Mucosa of rectum (tissue), 2 donors: ENCODE results near the gene HSPA4.

Experiments used
- H3K27ac ChIP-seq, 2 donors: one replicate each; pipeline ENCODE4 v1.7.0; 2013; ENCODE audit warnings: inconsistent platforms in 2 of 2, low read depth in 2 of 2, low read length in 2 of 2
- H3K27me3 ChIP-seq, 2 donors: one replicate each; pipeline ENCODE4 v1.7.0; 2013; ENCODE audit warnings: low read length in 2 of 2; ENCODE audit not compliant: control insufficient read depth in 2 of 2, insufficient read depth in 2 of 2
- H3K36me3 ChIP-seq, 2 donors: one replicate each; pipeline ENCODE4 v1.7.0; 2013; ENCODE audit warnings: low read length in 2 of 2; ENCODE audit not compliant: control insufficient read depth in 2 of 2, insufficient read depth in 2 of 2
- H3K4me1 ChIP-seq, 2 donors: one replicate each; pipeline ENCODE4 v1.7.0; 2013; ENCODE audit warnings: low read length in 2 of 2, mild to moderate bottlenecking in 1 of 2; ENCODE audit not compliant: control insufficient read depth in 2 of 2, insufficient read depth in 2 of 2
- H3K4me3 ChIP-seq, 2 donors: one replicate each; pipeline ENCODE4 v1.7.0; 2013; ENCODE audit warnings: low read length in 2 of 2
- H3K9ac ChIP-seq, 2 donors: one replicate each; pipeline ENCODE4 v1.7.0; 2013; ENCODE audit warnings: low read length in 2 of 2, low read depth in 1 of 2, mild to moderate bottlenecking in 1 of 2
- H3K9me3 ChIP-seq, 2 donors: one replicate each; pipeline ENCODE4 v1.7.0; 2013; ENCODE audit warnings: low read length in 2 of 2; ENCODE audit not compliant: control insufficient read depth in 2 of 2
- donor health status: healthy.
- donor health status: Normal muscosa, but diverticular disease.

HSPA4 gene

GRCh38 chr5:133119233-133119711 is 67.5 kb downstream of the HSPA4 start:
- Histone ChIP-seq H3K4me1 (peaks cover 8 to 16% of the 10 kb centered on the region in 2 donors), H3K27me3 (no peaks in the 10 kb centered on the region), H3K9ac (no peak overlapping the region), H3K4me3 (no peak overlapping the region), H3K36me3 (no peaks in the 10 kb centered on the region), H3K27ac (no peak overlapping the region), H3K9me3 (no peaks in the 10 kb centered on the region)

- Histone ChIP-seq H3K36me3 (no peaks in the 10 kb centered on the region), H3K9ac (no peak overlapping the region), H3K4me1 (peaks cover 8 to 16% of the 10 kb centered on the region in 2 donors), H3K27ac (no peak overlapping the region), H3K27me3 (no peaks in the 10 kb centered on the region), H3K4me3 (no peak overlapping the region), H3K9me3 (no peaks in the 10 kb centered on the region)
Observed at GRCh38 chr5:133120156-133120750, 68.4 kb downstream of the HSPA4 start.

GRCh38 chr5:133121080-133121479 is 69.3 kb downstream of the HSPA4 start:
- Histone ChIP-seq H3K9me3 (no peaks in the 10 kb centered on the region), H3K9ac (peak overlapping the region in 1 of 2 donors; percentile 19), H3K27ac (peak overlapping the region in 1 of 2 donors; percentile 25), H3K4me3 (no peak overlapping the region), H3K27me3 (no peaks in the 10 kb centered on the region), H3K4me1 (peaks cover 8 to 16% of the 10 kb centered on the region in 2 donors), H3K36me3 (no peaks in the 10 kb centered on the region)

GRCh38 chr5:133121611-133122150 is 69.9 kb downstream of the HSPA4 start:
- Histone ChIP-seq H3K27ac (no peak overlapping the region), H3K36me3 (no peaks in the 10 kb centered on the region), H3K9me3 (no peaks in the 10 kb centered on the region), H3K9ac (no peak overlapping the region), H3K4me1 (peaks cover 8 to 16% of the 10 kb centered on the region in 2 donors), H3K4me3 (no peak overlapping the region), H3K27me3 (no peaks in the 10 kb centered on the region)

GRCh38 chr5:133122711-133123110 is 70.9 kb downstream of the HSPA4 start:
- Histone ChIP-seq H3K27me3 (no peaks in the 10 kb centered on the region), H3K4me1 (peaks cover 8 to 16% of the 10 kb centered on the region in 2 donors), H3K36me3 (no peaks in the 10 kb centered on the region), H3K27ac (no peak overlapping the region), H3K9me3 (no peaks in the 10 kb centered on the region), H3K4me3 (no peak overlapping the region), H3K9ac (no peak overlapping the region)

- peaks cover 8 to 16% of the 10 kb centered on the region in 2 donors for H3K4me1 ChIP-seq
Observed at GRCh38 chr5:133123297-133123696, 71.5 kb downstream of the HSPA4 start.

GRCh38 chr5:133124891-133125290 is 73.1 kb downstream of the HSPA4 start:
- Histone ChIP-seq H3K9ac (no peak overlapping the region), H3K27me3 (no peaks in the 10 kb centered on the region), H3K4me3 (no peak overlapping the region), H3K9me3 (no peaks in the 10 kb centered on the region), H3K36me3 (no peaks in the 10 kb centered on the region), H3K4me1 (peaks cover 8 to 16% of the 10 kb centered on the region in 2 donors), H3K27ac (no peak overlapping the region)

More at GRCh38 chr5:133123297-133123696, 71.5 kb downstream of the HSPA4 start:
- Histone ChIP-seq H3K27ac (no peak overlapping the region), H3K36me3 (no peaks in the 10 kb centered on the region), H3K4me3 (no peak overlapping the region), H3K9me3 (no peaks in the 10 kb centered on the region), H3K9ac (no peak overlapping the region), H3K27me3 (no peaks in the 10 kb centered on the region)

- H3K4me1 ChIP-seq = no peaks in the 10 kb centered on the region
- no peak overlapping the region for H3K4me3 ChIP-seq
- no peaks in the 10 kb centered on the region for H3K27me3 ChIP-seq
- no peaks in the 10 kb centered on the region for H3K9me3 ChIP-seq
- no peaks in the 10 kb centered on the region for H3K36me3 ChIP-seq
- no peak overlapping the region for H3K27ac ChIP-seq
- no peak overlapping the region for H3K9ac ChIP-seq
Observed at GRCh38 chr5:133128066-133128465, 76.3 kb downstream of the HSPA4 start.

- no peaks in the 10 kb centered on the region for H3K9me3 ChIP-seq
- no peaks in the 10 kb centered on the region for H3K27me3 ChIP-seq
- H3K9ac ChIP-seq = no peak overlapping the region
- no peak overlapping the region for H3K27ac ChIP-seq
- no peak overlapping the region for H3K4me3 ChIP-seq
- no peaks in the 10 kb centered on the region for H3K4me1 ChIP-seq
- no peaks in the 10 kb centered on the region for H3K36me3 ChIP-seq
Observed at GRCh38 chr5:133129289-133129688, 77.5 kb downstream of the HSPA4 start.

- Histone ChIP-seq H3K27me3 (no peaks in the 10 kb centered on the region), H3K4me1 (no peaks in the 10 kb centered on the region), H3K27ac (no peak overlapping the region), H3K36me3 (no peaks in the 10 kb centered on the region), H3K9ac (no peak overlapping the region), H3K9me3 (no peaks in the 10 kb centered on the region), H3K4me3 (no peak overlapping the region)
Observed at GRCh38 chr5:133129950-133130349, 78.1 kb downstream of the HSPA4 start.
